Effector CD4-positive, alpha-beta T cell (primary cell): ENCODE data around the gene RPLP2.
A peak's percentile ranks its signal among the peaks of the same experiment; 100 is the strongest.

ENCODE experiments used
- DNase-seq: peaks from one replicate; pipeline ENCODE4 v3.0.0-alpha.2; 2020

The RPLP2 gene

DNA sequence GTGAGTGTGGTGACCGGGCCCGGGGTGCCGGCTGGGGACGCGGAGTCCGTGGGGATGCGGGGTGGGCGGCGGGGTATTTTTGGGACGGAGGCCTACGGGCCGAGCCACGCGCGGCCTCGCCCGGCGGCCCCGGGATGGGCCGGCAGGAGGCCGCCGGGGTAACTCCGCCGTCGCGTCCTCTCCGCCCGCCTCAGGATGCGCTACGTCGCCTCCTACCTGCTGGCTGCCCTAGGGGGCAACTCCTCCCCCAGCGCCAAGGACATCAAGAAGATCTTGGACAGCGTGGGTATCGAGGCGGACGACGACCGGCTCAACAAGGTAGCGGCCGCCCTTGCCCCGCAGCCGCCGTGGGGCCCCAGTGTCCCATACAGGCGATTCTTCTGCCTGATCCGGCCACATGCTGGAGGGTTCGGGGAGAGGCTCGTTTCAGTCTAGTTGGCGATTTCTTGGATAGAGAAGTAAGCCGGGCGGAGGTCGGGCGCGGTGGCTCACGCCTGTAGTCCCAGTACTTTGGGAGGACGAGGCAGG, 337 bp downstream of the RPLP2 start:
- no peak for DNase-seq

DNA sequence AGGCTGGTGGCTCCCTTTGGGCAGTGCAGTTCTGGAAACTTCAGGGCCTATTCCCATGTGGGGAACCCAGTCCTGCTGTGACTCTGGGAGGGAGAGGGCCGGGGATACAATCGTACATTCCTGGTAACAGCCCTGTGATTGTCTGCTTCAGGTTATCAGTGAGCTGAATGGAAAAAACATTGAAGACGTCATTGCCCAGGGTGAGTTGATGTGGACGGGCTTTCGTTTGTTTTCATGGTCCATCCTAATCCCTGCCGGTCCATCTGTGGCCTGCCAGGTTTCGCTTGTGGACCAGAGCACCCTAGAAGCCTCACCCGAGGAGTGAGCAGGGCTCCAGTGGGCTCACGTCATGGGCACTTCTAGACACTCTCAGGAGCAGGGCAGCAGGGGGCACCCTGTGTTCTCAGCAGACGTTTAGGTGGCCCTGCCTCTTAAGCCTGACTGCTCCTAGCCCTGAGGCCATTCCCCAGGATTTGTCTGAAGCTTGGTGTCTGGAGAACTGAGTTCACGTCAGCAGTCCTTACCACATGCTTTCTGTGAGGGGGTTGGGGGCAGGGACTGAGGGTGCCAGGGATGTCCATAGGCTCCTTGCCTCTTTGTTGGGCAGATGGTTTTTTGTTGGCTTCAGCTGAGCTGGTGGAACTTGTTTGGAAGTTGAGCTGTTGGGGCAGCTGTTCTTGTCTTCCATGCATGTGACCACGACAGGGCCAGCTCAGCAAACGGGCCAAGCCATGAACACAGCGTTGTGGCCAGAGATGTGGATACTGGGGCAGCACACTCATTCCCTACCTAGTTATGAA, 1.9 kb downstream of the RPLP2 start:
- DNase-seq: no peak

DNA sequence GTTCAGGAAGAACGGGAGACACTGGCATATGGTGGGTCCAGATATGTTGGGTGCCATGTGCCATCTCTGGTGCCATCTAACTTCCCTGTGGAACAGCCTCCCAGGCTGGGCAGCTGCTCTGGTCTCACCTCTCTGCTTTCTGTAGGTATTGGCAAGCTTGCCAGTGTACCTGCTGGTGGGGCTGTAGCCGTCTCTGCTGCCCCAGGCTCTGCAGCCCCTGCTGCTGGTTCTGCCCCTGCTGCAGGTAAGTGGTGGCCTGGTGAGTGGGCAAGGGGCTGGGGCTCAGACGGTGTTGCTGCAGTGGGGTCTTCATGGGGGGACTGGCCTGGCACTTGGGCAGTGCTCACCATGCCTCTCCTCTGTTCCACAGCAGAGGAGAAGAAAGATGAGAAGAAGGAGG, 2.6 kb downstream of the RPLP2 start:
- no peak for DNase-seq

GRCh38 chr11:813072-813455, 3.3 kb downstream of the RPLP2 start:
- DNase-seq: no peak

DNA sequence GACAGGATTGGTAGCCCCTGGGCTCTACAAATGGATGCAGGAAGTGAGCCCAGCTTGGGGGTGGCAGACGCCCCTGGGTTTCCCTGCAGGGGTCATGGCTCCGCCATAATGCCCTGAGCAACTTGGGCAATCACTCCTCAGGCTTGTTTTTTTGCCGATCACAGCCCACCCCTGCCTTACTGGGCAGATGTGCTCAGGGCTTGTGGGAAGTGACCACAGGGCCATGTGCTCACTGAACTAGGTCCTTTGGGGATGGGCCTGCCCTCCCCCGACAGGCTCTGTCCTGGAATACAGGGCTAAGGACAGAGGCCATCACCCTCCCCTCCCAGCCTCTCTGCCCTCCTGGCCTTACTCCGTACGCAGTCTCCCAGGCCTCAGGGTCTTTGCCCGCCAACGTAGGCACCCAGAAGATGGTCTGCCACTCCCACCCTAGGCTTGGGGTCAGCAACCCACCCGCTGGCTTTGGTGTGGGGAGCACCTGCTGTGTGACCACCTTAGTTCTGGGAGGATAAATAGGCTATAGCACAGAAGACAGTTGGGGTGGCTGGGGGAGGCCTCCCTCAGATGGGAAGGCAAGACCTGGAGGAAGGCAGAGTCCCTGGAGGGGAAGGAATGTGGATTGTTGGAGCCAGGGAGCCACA, 3.8 kb downstream of the RPLP2 start:
- no peak for DNase-seq

DNA sequence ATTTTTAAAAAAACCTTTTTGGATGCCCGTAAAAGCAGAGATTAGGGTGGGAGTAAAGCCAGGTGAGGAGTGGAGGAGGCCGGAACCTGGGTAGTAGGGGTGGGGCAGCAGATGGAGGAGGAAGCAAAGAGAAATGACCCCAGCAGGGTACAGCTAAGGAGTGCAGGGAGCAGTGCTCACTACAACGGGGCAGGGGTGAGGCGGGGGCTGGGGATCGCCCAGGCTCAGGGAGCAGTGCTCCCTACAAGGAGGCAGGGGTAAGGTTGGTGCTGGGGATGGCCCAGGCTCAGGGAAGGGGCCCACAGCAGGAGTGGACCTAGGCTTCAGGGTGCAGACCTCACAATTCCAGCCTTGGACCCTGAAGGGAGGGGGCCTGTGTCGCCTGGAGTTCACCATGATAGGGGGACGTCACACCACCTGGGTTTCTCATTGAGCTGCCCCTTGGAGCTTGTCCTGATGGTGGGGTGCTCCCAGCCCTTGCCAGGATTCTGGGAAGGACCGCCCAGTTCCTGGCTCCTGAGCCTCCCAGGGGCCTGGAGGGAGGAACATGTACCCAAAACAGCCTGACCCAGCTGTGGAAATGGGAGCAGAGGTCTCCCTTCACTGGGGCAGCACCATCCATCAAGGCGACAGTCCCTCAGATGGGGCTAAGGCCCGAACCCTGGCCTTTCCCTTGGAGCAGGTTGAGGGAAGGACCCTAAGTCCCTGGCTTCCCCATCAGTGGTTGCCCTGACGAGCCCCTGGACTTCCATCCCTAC, 6.1 kb downstream of the RPLP2 start:
- DNase-seq: no peak

DNA sequence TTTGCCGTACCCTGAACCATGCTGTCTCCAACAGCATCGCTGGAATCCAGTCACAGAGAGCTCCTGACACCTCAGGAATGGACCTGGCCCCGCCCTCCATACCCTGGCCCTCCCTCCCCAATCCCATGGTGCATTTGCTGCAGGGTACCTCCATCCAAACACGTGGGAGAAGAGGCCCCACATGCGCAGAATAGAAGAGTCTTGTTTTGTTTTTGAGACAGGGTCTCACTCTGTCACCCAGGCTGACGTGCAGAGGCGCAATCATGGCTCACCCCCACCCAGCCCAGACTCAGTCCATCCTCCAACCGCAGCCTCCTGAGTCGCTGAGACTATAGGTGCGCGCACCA, 6.6 kb downstream of the RPLP2 start:
- DNase-seq: no peak

GRCh38 chr11:818396-819128, 8.8 kb downstream of the RPLP2 start, which contains the start of gene PNPLA2:
Gene PNPLA2, plus strand, starts transcription at chr11:818914. Its CDS starts 805 bp downstream, at chr11:819719.
- no peak for DNase-seq

GRCh38 chr11:819129-819931, 9.6 kb downstream of the RPLP2 start:
- peak; percentile 87 for DNase-seq

DNA sequence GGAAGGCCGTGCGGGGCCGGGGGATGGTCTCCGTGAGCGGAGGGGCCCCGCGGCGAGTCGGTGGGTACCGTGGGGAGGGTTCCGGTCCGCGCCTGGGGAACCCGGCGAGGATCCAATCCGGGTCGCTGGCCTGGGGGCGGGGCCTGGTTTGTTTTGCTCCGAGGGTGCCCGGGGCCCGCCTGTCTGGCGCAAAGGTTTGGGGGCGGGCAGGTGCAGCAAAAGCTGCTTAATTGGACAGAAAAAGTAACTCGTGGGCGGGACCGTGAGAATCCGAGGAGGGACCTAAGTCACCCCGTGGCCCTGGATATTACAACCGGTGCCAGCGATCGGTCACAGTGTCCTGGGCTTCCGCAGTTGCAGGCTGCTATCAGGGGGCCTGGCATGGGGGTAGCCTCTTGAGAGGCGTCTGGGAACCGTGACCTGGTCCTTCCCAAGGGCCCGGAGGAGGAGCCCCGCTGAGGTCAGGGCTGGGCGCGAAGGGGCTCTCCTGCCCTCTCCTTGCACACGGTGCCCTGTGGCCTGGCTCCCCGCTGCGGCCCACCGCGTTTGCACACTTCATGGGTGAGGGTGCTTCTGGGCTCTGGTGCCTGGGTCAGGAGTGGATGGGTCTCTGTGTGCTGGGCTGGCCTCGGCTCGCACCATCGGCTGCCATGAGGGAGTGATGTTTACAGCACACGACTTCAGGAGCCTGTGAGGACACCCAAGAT, 10.3 kb downstream of the RPLP2 start:
- DNase-seq: peak; percentile 95

DNA sequence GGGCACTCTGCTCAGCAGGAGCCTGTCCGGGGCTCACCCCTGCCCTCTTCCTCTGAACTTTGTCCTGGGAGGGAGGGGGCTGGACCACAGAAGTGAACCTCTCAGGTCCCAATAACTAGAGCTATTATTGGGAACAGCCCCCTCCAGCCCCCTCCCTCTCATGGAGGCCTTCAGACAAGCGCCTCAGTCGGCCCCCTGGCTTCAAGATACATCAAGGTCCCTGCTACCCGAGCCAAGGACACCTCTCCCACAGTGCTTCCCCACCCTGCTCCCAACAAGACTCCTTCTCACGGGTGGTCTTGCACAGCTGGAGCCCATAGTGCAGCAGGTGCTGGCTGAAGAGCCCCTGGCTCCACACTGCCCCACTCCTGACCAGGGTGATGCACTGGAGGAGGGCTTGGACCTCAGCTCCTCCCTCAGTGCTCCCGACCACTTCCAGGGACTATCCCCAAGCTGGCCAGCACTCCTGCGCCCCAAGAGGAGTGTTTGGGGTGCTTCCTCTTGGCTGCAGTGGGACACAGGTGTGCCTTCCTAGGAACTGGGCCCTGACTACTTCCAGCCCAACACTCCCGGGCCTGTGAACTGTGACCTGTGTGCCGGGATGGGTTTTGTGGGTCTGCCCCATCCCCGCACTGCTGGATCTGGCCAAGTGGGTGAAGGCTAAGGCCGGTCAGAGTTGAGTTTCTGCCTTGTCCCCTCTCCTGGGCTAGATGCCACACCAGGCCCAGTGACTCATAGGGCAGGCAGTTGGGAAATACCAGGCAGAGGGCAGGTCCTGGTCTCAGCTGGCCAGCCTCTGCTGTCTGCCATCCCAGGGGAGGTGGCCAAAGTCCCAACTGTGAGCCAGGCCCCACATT, 11.1 kb downstream of the RPLP2 start:
- no peak for DNase-seq

- DNase-seq: no peak
Observed at GRCh38 chr11:821512-822371, 12.0 kb downstream of the RPLP2 start.

DNA sequence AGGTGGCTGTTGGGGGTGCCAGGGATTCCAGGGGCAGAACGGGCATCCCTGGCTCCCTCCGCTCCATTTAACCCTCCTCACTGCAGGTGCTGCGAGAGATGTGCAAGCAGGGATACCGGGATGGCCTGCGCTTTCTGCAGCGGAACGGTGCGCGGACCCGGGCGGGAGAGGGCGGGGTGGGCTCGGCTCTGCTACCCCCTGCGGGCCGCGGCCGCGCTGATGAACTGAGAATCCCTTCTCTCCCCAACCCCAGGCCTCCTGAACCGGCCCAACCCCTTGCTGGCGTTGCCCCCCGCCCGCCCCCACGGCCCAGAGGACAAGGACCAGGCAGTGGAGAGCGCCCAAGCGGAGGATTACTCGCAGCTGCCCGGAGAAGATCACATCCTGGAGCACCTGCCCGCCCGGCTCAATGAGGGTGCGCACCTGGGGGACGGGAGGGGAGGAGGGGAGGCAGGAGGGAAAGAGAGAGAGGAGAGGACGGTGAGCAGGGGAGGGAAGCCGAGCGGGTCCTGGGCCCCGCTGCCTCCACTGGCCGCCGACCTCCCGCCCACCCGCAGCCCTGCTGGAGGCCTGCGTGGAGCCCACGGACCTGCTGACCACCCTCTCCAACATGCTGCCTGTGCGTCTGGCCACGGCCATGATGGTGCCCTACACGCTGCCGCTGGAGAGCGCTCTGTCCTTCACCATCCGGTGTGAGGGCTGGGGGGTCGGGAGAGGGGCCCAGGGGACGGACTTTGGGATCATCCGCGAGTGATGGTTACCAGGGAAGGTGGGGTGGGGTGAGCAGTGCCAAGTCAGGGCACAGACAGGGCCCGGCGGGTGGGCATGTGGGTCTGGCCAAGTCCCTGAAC, 13.9 kb downstream of the RPLP2 start:
- DNase-seq: no peak

- DNase-seq: no peak
Observed at GRCh38 chr11:824292-824880, 14.6 kb downstream of the RPLP2 start.

GRCh38 chr11:824942-825341, 15.2 kb downstream of the RPLP2 start:
- no peak for DNase-seq

DNA sequence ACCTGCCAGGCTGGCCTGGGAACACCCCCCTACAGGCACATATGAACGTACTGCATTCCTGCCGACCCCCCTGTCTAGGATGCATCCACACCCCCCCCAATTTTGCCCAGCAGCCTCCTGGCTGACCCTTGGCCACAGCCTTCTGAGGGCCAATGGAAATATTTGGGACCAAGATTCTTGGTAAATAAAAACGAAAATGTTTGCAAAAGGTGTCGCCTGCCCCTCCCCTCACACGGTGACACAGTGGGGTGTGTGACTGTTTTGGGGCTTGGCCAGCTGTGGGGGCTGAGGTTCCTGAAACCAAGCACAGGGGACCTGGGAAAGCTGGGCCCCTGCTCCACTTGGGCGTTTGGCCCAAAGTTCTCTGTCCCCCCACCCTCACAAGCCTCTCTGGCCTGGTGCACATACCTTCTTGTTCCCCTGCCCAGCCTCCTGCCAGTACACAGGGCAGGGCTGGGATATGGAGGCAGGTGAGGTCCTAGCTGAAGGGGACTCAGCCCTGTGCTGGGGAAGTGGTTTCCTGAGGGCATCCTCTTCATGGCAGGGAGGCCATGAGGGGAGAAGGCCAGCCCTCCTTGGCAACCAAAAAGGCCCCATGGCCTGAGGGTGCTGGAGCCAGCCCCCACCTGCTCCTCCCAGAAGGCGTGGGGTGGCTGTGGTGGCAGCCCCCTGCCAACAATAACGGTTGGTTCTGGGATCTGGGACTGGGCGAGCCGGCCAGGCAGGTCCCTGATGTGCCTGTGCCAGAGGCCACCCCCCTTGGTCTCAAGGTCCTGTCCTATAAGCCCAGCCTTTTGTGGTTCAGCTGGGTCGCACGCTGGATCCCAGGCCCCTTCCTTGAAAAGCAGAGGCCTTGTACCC, 15.8 kb downstream of the RPLP2 start:
- DNase-seq: no peak

GRCh38 chr11:826227-826621, 16.5 kb downstream of the RPLP2 start:
- DNase-seq: no peak
